ENCODE data around the gene CYTH4.

The CYTH4 gene

DNA sequence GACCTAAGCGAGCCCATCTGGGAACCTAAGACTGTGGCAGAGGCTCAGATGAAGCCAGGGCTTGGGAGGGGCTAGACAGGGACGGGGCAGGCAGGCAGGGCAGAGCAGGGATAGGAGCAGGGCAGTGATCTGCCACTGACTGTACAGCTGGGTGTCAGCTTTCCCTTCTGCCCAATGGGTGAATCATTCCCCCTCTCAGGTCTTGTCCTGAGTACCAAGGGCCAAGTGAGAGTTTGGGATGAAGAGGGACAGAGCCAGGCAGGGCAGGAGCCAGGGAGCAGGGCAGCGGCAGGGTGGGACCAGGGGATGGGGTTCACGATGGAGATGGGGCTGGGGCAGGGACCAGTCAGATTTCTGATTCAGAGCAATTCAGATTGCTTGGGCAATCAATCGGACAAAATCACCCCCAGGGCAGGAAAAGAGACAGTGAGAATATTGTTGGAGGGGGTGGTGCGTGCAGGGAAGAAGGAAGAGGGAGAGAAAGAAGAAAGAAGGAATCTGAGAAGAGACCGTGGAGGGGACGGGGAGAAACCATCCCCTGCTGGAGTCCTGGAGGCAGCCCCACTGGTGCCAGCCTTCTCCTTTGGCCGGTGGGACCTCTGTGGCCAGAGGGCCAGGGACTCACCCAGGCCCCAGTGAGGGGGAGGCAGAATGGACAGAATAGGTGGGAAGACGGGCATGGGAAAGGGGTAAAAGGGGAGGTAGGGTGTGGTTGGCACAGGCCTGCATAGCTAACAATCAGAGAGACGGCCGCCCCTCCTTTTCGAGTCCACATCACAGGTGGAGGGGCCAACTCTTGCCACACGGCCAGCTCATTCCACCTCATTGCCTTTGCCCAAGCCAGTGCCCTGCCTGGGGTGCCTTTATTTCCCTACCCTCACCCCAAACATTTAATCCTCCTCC, 47.2 kb downstream of the CYTH4 start:
- DNase-seq (ENCODE audit: low spot score), result no peak

DNA sequence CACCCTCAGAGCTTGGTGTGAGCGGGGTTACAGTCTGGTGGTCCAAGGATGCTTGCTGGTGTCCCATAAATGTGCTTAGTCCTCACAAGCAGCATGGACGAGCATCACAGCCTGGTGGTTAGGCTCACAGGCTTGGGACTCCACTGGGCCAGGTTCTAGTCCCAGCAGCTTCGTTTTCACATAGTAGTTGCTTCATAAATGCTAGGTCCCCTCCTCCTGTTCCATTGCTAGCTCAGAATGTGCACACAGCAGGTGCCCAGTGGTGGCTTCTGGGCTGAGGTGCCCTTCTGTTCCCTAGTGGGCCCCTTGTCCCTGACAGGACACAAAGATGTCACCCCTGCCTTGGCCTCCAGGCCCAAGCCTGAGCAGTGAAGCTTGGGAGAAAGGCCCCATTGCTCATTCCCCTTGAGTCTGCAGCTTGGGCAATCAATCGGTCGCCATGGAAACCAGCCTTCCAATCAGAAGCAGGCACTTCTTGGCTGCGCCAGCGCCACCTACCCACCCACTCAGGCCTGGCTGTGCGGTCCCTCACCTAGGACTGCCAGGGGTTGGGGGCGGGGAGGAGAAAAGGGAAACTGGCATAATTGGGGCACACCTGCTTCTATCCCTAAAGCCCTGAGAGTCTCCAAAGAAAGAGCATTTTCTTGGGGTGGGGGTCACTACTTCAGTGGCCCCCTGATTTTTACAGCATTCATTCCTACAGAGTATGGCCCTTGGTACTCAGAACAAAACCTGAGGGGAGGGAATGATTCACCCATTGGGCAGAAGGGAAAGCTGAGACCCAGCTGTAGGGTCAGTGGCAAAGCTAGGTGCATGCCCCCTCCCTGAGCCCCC, 48.1 kb downstream of the CYTH4 start:
- DNase-seq (ENCODE audit: low spot score), result peak; percentile 79

DNA sequence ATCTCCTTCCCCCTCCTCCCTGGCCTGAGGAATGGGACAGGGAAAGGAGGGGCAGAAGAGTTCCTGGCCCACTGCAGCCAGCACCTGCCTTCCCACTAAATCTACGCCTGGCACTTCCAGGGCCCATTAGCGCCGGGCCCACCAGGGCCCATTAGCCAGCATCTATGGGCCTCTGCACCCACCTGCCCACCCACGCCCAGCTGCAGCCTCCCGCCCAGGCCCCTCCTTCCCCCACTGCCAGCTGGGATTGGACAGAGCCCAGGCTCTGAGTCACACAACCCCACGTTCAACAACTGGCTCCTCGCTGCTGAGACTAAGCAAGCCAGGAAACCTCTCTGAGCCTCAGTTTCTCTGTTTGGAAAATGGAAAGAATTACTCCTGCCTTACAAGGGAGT, 48.7 kb downstream of the CYTH4 start:
- no peak for DNase-seq (ENCODE audit: low spot score)

DNA sequence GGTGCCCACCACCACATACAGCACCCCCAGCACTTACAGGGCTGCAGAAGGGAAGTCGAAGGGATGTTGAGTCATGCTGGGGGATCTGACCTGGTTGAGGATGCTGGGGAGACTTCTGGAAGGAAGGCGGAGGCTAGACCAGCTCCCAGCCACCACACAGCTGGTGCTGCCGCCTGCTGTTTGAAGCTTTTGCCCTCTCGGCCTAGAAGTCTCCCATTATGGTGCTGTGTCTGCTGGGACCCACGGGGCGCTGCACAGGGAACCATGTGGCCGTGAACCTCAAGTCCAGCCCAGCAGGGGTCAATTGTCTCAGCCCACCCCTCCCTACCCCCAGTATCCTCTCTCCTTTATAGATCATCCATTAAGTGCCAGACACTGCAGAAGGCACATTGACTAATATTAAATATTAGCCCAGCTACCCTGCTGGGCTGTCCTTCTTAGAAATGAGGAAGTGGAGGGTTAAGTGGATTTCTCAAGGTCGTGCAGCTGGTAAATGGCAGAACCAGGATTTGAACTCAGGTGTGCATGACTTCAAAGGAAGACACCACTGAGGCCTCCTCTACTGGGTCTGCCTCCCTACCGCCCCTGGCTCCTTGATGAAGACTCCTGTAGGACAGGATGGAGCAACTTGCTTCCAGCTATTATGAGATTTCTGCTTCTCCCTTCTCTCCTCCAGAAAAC, 49.7 kb downstream of the CYTH4 start:
- DNase-seq (ENCODE audit: low spot score), result no peak

DNA sequence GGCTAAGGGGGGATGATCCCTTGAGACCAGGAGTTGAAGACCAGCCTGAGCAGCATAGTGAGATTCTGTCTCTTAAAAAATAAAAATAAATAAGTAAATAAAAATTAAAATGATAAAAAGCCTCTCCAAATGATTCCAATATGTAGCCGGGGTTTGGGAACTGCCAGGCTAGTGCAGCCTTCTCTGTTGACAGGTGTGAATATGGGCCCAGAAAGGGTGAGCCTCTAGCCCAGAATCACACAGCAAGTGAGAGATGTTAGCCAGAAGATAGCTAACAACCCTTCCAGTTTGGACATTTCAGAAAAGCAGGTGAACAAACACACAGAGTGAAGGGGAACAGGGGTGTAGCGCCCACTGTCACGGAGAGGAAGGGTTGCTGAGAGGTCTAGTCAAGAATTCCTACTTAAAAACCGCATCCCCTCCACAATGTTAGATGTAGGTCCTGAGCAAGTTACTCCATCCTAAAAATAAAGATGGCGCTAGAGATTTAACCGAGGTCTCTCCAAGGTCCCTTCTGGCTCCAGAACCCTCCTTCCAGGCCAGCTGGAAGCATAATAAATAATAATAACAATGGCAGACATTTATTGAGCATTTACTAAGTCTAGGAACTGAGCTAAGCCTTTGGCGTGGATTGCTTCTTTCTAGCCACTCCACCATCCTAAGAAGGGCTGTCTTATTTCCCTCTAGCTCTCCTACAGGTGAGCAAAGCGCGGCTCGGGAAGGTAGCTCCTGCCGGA, 51.6 kb downstream of the CYTH4 start:
- DNase-seq (ENCODE audit: low spot score), result no peak

DNA sequence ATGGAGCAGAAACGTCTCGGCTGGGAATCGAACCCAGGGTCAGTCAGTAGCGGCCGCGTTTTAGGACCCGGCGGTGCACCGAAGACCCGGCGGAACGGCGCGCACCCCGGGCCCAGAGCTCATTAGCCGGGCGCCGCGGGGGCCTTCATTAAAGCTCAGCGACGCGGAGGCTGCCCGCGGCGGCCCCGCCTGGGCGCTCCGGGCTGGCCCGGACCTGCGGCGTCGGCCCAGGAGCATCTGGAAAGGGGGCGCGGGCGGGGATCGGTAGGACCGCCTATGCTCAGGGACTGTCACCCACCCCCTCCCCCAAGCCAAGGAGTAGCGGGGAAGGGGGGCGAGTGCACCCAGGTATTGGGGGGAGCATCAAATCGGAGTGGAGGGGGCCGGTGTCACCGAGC, 52.2 kb downstream of the CYTH4 start:
- no peak for DNase-seq (ENCODE audit: low spot score)

DNA sequence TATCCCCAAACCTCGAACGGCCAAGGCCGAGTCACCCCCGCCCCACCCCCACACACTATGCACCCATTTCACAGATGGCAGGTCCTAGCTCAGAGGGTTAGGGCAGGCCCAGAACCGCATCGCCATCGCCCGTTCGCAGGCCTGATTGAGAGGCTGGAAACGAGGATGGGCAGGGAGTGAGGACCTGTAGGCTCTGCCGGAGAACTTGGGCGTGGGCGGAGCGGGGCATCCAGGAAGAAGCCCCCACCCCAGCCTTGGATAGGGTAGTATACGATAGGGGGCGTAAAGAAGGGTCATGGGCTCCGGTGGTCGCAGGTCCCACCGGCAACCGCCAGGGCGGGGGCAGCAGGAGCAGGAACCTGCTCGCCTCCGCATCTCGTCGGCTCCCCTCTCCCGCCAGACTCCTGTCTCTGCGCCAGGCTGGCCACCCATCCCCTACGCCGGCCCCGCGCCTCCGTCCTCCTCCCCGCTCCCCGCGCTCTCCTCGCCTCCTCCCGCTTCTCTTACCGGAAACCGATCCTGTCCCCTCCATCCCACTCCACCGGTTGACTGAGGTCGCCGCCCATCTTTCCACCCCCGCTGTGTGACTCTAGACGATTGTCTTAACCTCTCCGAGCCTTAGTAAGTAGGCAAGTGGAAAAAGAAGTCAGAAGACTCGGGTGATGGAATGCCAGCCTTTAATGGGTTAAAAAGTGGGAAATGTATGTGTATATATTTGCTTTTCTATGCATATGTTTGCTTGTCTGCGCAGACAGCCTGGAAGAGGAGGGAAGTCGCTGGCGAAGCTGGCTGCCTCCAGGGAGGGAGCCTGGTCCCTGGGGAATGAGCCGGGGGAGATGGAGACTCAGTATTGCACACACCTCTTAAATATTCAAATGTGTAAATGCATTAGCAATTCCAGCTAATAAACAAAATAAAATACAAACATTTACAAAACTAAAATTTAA, 52.8 kb downstream of the CYTH4 start:
- DNase-seq (ENCODE audit: low spot score), result no peak

DNA sequence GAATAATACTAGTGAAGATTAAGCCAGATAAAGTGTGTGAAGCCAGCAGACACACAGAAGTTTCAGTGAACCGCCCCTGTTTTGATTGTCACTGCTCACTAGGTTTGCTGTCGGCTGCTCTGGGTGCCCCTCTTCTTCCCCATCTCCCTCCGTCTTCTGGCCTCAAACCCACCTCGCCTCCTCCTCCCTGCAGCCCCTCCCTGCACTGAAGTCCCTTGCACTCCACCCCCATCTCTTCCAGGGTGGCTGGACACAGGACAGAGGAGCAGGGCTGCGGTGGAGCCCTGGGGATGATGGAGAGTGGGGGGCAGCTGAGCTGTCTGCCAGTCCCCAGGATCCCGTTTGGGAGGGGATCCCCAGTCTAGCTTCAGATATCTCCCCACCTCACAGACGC, 53.5 kb downstream of the CYTH4 start:
- DNase-seq (ENCODE audit: low spot score), result no peak

DNA sequence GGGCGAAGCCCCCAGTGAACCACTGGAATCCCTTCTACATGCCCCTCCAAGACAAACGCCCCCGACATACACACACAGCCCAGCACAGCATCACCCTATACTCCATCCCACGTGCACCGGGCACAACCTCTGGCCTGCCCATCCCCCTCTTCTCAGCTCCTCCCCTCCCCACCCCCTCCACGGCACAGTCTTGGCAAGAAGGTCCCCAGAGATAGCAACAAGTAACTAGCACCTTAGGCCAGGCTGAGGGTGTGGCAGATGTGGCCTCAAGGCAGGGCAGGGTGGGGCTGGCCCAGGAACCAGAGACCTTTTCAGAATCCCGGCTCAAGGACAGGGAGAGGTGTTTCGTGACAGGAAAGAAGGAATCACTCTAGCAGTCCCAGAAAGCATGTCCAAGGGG, 54.3 kb downstream of the CYTH4 start:
- no peak for DNase-seq (ENCODE audit: low spot score)

DNA sequence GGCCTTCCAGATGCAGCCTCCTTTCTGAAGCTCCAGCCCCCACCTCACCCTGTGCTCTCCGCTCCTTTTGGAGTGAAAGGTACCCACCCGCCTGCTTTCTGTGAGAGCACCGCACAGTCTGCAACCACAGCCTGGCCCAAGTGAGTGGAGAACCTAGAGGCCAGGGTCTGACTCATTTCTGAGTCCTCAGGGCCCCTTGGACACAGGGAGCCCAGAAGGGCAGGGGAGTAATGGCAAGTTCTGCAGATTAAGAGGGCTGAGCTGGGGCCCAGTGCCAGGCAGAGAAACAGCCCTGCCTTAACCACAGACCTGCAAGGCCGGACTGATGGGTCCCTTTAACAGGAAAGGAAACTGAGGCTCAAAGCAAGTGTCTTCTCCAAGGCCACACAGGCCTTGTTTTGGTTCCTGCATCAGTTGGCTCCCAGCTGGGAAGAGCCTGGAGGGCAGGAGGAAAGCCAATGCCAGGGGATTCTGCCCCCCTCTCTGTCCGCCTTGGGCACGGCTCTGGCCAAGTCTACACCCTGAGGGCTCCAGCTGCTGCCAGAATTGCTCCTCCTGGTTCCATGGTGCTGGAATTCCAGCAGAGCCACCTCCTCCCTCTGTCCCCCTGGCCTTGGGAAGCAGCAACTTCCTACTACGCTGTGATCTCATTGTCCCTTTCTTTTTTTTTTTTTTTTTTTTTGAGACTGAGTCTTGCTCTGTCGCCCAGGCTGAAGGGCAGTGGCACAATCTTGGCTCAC, 55.1 kb downstream of the CYTH4 start:
- no peak for DNase-seq (ENCODE audit: low spot score)

DNA sequence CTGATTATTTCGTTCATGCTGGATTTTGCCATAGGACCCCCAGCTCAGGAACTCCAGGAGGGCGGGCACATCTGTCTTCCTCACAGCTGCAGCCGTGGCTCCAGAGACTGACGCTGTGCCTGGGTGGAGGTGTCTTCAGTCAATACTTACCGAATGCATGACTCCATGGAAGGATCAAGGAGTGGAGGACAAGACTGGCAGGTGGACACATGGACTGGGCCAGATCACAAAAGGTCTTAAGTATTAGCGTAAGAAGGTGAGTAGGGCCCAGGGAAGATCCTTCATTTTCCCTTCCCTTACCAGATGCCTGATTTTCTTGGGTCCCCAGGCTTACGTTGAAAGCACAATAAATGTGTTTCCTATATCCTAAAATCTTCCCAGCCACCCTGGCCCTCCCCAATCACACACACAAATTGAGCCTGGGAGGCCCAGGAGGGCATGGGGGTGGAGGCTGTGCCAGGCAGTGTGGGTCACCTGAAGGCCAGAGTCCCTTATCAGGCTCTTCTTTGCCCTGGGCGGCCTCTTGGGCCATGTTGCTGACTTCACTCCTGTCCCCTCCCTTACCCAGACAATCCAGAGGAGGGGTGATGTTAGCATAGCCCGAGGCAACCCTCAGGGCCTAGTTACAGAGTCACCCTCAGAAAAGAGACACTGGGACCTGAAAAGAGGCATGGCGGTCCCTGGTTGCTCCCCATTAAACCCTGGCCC, 56.4 kb downstream of the CYTH4 start:
- DNase-seq (ENCODE audit: low spot score), result no peak

DNA sequence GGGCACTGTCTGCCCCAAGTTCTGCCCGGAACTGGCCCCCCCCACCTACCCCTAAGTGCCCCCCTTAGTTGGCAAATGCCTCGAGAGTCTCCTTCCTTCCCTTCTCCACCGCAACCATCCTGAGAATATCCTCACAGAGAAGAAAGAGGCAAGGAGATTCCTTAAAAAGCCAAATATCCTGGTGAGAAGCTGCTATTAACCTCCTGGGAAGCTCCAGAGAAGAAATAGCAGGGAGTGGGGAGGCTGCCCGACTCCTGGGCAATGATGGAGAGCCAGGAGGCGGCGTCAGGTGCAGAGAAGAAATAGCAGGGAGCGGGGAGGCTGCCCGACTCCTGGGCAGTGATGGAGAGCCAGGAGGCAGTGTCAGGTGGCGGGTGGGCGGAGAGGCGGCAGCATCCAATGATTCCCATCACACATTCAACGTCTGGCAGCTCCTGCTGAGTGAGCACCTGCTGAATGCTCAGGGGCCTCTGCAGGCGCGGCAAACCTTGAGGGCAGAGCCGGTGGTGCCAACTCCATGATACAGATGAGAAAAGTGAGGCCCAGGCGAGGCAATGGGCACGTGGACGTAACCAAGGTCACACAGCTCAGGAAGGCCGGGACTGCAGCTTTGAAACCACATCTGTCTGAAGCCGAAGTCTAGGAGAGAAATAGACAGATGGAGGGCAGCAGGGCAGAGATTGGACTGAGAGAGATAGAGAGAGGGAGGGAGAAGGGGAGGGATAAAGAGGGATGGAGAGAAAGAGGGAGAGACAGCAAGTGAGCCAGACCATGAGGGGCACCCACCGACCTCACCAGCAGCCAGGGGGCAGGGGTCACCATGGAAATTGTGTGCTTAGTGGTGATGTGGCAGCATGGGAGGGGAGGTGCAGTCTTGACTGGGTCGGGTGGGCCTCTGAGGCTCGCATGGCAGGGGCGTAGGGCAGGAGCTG, 58.3 kb downstream of the CYTH4 start:
- no peak for DNase-seq (ENCODE audit: low spot score)

DNA sequence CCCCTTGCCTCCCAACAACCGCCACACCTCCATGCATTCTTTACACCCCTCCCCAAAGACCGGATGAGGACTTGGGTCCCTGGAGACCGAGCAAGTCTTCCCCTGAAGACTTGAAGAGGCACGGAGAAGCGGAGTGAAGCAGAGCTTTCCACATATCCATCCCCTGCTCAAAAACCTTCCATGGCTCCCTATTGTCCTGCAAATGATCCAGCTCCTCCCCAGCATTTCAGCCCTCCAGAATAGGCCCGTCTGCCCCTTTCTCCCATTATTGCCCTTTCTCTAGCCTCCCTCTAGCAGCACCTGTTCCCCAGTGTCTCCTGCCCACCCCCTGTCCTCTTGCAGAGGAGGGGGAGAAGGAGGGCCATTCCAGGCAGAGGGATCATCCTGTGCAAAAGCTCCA, 59.8 kb downstream of the CYTH4 start:
- no peak for DNase-seq (ENCODE audit: low spot score)

DNA sequence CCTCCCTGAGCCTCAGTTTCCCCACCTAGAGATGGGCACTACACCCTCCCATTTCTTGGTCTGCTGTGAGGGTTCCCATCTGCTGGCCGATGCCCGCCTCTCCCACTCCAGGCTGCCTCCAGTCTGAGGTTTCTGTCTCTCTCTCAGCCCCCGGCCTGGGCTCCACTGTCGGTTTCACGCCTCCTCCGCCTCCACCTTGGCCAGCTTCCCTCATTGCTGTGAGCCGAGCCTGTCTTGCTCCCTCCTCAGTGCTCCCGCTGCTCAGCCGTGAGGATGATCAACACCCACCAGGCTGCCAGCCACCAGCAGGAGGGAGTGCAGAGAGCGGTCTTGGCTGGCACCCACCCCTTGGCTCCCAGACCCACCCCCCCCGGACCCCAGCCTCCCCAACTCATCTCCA, 61.0 kb downstream of the CYTH4 start:
- DNase-seq (ENCODE audit: low spot score), result no peak

DNA sequence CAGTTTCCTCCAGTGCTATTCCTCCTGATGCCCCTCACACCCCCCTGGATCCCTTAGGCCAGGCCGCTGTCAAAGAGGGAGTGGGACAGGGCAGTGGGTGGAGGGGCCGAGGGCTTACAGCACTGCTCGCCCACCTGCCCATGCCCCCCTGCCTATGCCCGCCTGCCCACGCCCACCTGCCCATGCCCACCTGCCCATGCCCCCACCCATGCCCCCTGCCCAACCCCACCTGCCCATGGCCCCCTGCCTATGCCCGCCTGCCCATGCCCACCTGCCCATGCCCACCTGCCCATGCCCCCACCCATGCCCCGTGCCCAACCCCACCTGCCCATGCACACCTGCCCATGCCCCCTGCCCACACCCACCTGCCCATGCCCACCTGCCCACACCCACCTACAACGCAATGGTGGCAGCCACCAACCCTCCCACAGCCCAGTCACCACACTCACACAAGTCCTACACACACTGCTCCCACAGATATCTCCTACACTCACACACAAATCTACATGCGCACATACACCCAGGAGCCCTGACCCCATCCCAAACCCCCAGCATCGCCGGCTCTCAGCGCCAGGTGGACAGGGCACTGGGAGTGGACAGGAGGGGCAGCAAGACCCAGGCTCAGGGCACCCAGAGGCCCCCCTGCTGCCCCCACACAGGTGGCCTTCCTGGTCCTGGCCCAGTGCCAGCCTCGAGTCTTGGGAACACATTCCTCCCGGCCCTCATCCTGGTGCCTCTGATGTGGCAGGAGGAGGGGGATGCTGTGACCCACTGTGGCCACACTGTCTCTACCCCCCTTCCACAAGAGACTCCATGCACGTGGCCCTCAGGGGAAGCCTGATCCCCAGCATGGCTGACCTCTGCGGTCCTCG, 61.8 kb downstream of the CYTH4 start:
- no peak for DNase-seq (ENCODE audit: low spot score)

DNA sequence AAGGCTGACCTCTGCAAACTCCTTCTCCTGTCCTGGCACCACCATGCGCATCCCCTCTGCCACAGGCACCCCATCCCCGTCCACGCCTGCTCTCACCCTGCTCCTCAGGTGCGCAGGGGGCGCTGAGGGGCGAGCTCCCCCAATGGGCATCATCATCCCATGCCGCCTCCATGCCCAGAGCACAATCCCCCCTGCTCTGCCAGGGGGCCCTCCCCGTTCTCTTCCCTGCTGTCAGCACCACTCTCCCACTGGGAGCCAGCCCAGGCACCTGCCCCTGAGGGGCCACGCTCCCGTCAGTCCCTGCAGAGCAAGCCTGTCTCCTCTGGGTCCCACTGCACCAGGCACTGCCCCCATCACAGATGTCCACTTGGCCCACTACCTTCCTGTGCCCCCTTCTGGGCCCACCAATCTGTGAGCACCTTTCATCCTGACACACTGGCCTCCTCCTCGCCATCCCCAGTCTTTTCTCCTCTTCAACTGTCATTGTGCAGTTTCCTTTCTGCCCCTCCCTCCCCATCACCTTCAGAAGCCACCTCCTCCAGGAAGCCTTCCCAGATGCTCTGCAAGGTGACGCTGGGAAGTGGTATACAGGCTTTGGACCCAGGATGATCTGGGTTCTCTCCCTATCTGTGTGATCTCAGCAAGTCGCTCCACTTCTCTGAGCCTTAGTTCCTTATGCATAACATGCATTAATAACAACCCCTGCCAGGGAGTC, 62.6 kb downstream of the CYTH4 start:
- DNase-seq (ENCODE audit: low spot score), result no peak

Data from germinal center (tissue), 1 donor.